Subcutaneous adipose tissue (tissue), 4 donors: ENCODE measurements around the gene MOK. TPM values are rescaled to one million over a fixed set of nuclear protein-coding genes. Genes with fewer than 3 reads are reported as not detected.

Source experiments
- CTCF ChIP-seq: fragments of 450-650 bp; IDR thresholded peaks from one replicate; pipeline ENCODE4 v1.5.1; 2016; ENCODE audit warnings: low read depth, mild to moderate bottlenecking, control low read depth, antibody characterized with exemption, moderate library complexity
- total RNA-seq, 4 donors: library from RNA; depleted of rRNA; stranded (reverse); fragments of >200 nt; gene quantifications; one replicate each; pipeline ENCODE4 v1.1.0, GENCODE V29; 2016

Gene MOK
- total RNA-seq, 4 donors from 2014 or later = 4.0 to 13.9 (median 6.1) TPM

- no peak for TF ChIP-seq CTCF
Measured at GRCh38 chr14:102225386-102225785, 79.6 kb downstream of the MOK start.

- TF ChIP-seq CTCF = no peak
Measured at GRCh38 chr14:102223682-102224081, 81.3 kb downstream of the MOK start.

GRCh38 chr14:102222751-102223150, 82.2 kb downstream of the MOK start:
- TF ChIP-seq CTCF = no peak

GRCh38 chr14:102222009-102222575, 82.9 kb downstream of the MOK start:
- TF ChIP-seq CTCF = no peak

- TF ChIP-seq CTCF = no peak
Measured at GRCh38 chr14:102221026-102221425, 83.9 kb downstream of the MOK start.

- no peak for TF ChIP-seq CTCF
Measured at GRCh38 chr14:102220031-102220430, 84.9 kb downstream of the MOK start.

GRCh38 chr14:102219316-102219715, 85.6 kb downstream of the MOK start:
- no peak for TF ChIP-seq CTCF

- no peak for TF ChIP-seq CTCF
Measured at GRCh38 chr14:102218688-102219087, 86.3 kb downstream of the MOK start.
